Measurements from ENCODE around the gene CORO2B.

Gene CORO2B

DNA sequence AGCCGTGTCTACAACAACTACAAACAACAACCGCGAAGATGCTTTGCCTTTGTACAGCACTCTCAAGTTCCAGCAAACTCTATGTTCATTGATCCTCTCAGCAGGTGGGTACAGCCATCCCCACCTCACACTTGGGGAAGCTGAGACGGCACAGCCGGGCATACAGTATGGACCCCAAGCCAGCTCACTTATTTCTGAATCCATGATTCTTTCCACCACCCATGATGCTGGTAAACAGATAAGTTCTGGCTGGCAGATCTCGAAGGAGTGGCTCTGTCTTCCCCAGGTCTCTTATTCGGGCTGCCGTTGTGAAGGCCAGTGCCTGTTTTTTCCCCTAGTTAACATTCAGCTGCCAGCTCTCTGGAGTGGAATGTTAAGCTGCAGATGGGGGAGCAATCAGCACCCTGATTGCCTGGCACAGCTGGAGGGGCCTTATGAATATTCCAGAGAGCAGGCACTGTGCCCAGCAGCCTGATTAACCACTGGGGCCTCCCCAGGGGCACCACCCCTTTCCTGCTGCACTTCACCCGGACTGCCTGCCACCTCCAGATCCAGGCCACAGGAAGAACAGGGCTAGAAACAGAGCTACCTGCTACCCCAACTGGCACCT is 73.2 kb downstream of the CORO2B start:
- DNase-seq, result no peak

DNA sequence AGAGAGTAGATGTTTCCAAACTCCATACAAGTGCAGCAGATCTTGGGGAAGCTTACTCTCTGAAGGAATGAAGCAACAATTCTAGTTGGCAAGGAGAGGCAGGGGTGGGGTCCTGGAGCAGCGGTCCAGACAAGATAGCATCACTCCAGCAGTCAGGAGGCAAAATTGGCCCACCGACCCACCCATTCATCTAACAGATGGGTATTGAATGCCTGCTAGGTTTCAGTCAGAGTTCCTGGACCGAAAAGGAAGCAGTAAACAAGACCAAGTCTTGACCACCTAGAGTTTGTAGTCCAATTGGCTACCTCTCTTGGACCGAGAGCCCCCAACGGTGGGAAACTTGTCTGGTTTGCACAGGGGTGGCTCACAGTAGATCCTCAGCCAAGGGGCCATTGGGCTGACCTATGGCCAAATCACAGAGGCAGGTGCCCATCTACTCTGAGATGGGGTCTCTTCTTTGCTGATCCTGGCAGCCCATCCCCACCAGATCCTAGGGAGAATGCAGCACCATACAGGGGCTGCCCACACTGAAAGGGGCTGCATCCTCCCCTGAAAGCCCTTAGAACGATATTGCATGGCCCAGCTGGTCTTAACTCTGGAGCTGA is 74.3 kb downstream of the CORO2B start:
- no peak for DNase-seq

DNA sequence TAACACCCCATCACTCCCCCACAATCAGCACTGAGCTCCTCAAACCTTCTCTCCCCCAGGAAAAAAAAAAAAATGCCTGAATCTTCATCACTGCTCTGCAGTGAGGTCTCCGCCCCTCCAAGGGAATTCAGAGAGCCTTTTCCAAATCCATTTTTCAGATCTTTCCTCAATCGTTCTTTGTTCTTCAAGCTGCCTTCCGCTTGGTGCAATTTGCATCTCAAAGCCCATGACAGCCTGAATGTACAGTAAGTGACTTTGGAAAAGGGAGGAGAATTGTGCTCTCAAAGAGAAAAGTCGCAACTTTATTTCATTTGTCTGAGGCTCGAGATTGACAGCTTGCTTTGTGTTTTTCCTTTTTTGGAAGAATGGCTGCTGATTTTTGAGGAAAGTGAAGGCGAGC is 75.0 kb downstream of the CORO2B start:
- DNase-seq, result no peak

GRCh38 chr15:68654786-68655560 is 76.2 kb downstream of the CORO2B start:
- DNase-seq, result no peak

DNA sequence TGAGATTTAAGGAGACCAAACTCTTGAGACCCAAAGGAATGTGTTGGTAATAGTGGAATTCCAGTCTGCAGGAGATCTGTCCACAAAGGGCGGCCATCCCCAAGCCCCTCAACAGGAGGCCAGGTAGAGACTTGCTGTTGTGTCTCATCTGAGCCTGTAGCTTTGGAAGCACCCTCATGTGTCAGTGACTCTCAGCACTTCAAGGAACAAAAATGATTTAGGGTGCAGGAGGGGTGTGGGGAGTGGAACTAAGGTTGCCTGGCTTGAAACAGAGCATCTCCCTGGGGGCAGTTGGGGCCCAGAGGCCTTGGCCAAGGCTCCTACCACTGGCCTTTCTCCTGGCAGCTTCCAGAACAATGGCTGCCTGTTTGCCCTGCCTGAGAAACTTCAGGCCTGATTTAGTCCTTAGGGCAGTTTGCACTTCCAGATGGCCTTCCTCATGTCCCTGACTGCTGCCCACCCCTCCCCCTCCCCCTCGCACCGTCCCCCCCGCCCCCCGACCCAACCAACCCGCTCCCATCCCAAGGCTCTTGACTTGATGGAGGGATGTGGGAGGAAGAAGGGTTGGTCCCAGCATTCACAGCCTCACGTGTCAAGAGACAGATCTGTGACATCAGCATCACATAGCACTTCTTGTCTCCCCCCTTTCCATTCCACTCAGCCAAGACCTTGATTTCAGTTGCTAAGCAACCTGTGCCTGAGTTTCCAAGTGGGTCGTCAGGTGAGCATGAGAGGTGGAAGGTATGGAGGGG is 77.1 kb downstream of the CORO2B start:
- DNase-seq, result no peak

DNA sequence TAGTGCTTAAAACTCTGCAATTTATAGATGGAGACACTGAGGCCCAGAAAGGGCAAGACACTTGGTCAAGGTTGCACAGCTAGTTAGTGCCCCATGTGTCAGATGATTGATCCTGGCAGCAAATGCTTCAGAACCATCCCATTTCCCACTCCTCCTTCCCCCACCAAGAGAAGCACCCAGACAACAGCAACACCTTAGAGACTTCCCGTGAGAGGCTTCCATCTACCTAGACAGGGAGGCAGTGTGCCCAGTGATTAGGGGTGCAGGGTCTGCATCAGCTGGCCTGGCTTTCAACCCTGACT is 77.6 kb downstream of the CORO2B start:
- no peak for DNase-seq

GRCh38 chr15:68658151-68658550 is 79.4 kb downstream of the CORO2B start:
- DNase-seq, result no peak

GRCh38 chr15:68658641-68659358 is 80.0 kb downstream of the CORO2B start:
- no peak for DNase-seq

DNA sequence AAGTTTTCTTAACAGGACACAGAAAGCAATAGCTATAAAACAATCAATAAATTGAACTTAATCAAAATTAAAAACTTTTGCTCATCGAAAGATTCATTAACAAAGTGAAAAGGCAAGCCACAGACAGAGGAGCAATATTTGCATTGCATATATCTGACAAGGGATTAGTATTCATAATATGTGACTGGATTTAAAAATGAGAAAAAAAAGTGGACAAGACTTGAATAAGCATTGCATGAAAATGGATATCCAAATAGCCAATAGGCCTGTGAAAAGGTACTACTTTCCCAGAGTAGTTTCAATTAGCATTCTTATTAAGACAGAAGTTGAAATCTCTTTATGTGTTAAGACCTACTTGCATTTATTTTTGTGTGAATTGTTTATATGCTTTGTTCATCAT is 84.7 kb downstream of the CORO2B start:
- no peak for DNase-seq

GRCh38 chr15:68666120-68666811 is 87.5 kb downstream of the CORO2B start:
- no peak for DNase-seq

GRCh38 chr15:68666812-68667450 is 88.1 kb downstream of the CORO2B start:
- DNase-seq, result no peak

GRCh38 chr15:68667800-68668625 is 89.2 kb downstream of the CORO2B start:
- DNase-seq, result no peak

DNA sequence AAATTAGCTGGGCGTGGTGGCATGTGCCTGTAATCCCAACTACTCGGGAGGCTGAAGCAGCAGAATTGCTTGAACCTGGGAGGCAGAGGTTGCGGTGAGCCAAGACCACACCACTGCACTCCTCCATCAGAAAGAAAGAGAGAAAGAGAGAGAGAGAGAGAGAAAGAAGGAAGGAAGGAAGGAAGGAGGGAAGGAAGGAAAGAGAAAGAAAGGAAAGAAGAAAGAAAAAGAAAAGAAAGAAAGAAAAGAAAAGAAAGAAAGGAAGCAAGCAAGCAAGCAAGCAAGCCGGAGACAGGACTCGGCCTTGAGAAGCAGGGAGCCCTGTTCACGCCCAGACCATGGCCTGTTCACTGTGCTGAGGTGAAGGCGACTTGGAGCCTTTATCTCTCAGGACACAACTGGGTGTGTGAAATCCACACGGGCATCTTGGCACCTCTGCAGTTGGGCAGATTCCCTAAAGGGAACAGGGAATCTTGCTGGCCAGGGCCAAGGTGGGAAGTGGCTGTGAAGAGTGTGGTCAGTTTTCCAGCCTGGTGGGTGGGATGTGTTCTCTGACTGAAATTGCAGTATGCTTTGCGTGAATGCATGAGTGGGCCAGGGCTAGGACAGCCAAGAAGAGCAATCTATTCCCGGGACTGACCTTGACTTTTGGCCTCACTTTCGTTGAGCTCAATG is 90.3 kb downstream of the CORO2B start:
- DNase-seq, result no peak

GRCh38 chr15:68672251-68672650 is 93.5 kb downstream of the CORO2B start:
- DNase-seq, result no peak

DNA sequence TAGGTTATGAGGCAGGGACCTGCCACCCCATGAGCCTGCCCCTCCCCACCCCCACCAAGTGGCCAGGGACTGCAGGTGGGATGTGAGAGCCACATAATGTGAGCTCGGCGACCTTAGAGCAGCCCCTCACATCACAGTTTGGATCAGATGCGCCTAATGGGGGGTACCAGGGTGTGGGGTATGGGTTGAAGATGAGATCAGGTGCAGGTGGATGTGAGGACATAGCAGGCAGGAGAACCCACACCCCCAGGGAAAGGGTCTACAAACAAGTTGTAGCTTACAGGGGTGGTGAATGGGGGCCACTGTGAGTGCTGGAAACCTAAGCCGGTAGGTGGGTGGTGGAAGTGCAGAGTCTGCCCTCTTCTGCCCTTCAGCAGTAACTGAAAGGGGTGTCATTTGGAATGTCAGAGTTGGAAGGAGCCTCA is 94.0 kb downstream of the CORO2B start:
- no peak for DNase-seq

DNA sequence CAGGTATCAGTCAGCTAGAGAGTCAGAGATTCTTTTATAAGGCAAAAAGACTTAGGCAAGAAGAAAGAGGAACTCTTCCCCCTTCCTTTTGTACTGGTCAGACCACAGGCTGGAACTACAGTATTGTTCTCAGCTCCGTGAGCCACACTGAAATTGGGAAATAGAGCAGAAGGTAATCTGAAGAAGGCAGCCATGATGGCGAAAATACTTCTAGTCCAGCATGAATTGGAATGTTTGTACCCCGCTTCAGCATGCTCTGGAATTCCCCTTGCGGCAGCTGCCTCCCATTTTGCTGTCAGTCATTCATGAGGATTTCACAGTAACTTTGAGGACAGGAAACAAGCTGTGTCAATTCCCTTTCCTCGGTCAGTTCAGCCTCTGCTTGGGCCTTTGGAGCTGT is 96.2 kb downstream of the CORO2B start:
- peak; percentile 77 to 80 for DNase-seq

DNA sequence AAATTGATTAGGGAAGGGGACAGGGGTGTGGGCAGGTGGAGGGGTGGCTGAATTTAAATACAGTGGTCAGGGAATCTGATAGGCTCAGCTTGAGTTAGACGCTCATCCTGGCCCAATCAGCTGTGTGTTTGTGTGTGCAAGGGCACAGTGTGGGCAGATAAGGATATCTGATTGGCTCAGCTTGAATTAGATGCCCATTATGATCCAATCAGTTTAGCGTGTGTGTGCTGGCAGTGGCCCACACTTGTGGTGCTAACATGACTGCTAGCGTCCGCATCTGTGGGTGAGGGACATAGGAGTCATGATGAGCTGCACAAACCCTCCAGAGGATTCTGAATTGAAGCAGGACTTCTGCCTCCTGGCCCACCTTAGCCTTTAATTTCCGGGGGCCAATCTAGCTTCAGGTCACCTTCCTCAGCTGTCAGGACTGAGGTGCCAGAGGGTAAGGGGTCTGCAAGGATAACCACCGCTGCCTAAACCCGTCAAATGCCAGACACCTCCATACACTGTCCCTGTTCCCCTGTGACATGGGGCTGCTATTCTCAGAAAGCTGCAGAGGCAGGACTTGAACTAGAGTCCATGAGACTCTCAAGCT is 97.3 kb downstream of the CORO2B start:
- no peak for DNase-seq

DNA sequence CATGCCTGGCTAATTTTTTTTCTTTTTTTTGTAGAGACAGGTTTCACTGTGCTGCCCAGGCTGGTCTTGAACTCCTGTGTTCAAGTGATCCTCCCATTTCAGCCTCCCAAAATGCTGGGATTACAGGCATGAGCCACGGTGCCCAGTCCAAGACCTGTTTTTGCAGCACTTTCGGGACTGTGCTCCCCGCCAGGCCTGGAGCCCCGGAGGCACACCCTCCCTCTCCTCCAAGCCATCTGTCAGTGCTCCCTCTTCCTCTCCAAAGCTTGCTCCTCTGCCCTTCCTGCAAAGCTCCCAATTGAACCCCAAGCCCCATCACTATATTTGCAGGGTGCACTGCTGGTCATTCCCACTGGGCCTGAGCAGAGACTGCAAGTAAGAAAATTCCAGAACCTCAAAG is 98.1 kb downstream of the CORO2B start:
- no peak for DNase-seq

DNA sequence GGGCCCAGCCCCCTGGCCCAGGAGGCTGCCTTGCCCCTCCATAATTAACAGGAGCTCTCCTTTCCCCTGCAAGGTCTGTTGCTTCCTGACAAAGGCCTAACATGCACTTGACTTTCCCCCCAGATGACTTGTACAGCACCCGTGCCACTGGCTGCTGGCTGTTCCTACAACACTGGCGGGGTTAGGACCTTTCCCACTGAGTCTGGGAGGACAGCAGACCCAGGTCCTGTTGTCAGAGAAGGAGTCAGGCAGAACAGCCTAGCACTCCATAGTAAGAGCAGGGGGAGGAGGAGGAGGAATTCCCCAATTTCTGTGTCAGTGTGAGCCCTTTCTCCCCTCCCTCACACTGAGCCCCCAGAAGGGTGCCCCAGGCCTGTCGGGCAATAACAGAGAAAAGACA is 99.2 kb downstream of the CORO2B start:
- no peak for DNase-seq

DNA sequence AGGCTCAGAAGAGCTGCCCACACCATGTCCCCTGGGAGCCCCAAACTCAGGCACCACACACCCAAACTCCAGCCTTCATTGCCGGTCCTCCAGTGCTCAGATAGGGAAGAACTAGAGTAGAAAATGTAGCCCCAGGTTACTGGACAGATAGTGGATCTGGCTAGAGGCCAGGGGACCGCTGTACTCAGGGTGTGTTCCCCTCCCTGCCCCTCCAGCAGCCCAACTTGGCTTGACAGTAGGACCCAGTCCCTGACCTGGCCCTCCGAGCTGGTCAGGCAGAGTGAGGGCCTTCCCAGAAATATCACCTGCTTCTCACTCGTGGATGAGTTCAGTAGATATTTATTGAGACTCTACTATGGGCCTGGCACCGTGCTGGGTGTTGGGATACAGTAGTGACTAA is 100.0 kb downstream of the CORO2B start:
- DNase-seq, result no peak

Measured in inflammatory macrophage (primary cell).